OCI-LY1 (cell line): Measurements from ENCODE around the gene VAV2.

Experiments
- H2AFZ ChIP-seq: fragments of 200-600 bp; sonication (generic), shearing (Covaris generic); 2 replicates; pipeline ENCODE4 v1.6.0; 2014; ENCODE audit warnings: antibody characterized with exemption, mild to moderate bottlenecking, low read length
- H3F3A ChIP-seq: fragments of 200-600 bp; sonication (generic), shearing (Covaris generic); 2 replicates; pipeline ENCODE4 v1.6.0; 2014; ENCODE audit warnings: mild to moderate bottlenecking, antibody characterized with exemption, low read length, moderate library complexity; ENCODE audit not compliant: insufficient read depth
- H3K27ac ChIP-seq: fragments of 200-600 bp; sonication (generic); 2 replicates; pipeline ENCODE4 v1.5.1; 2014; ENCODE audit warnings: low read length, mixed run types, mild to moderate bottlenecking, low read depth; ENCODE audit not compliant: poor library complexity, severe bottlenecking
- H3K27me3 ChIP-seq: fragments of 200-600 bp; sonication (generic); 2 replicates; pipeline ENCODE4 v1.6.0; 2014; ENCODE audit warnings: antibody characterized with exemption, mild to moderate bottlenecking, low read length, moderate library complexity; ENCODE audit not compliant: insufficient read depth
- H3K36me3 ChIP-seq: fragments of 200-600 bp; sonication (generic); 2 replicates; pipeline ENCODE4 v1.6.1; 2014; ENCODE audit warnings: mild to moderate bottlenecking, antibody characterized with exemption, low read length, moderate library complexity, mixed read lengths; ENCODE audit not compliant: insufficient read depth
- H3K4me1 ChIP-seq: fragments of 200-600 bp; sonication (generic); 2 replicates; pipeline ENCODE4 v1.5.1; 2014; ENCODE audit warnings: mild to moderate bottlenecking, low read length, moderate library complexity; ENCODE audit not compliant: insufficient read depth, severe bottlenecking
- H3K4me2 ChIP-seq: fragments of 200-600 bp; sonication (generic), shearing (Covaris generic); 2 replicates; pipeline ENCODE4 v1.6.1; 2014; ENCODE audit warnings: low read length
- H3K4me3 ChIP-seq: fragments of 200-600 bp; sonication (generic); 2 replicates; pipeline ENCODE4 v1.5.1; 2014; ENCODE audit warnings: low read length, low read depth, mild to moderate bottlenecking, mixed read lengths; ENCODE audit not compliant: poor library complexity, severe bottlenecking
- H3K79me2 ChIP-seq: fragments of 200-600 bp; shearing (Covaris generic); 2 replicates; pipeline ENCODE4 v1.6.1; 2016; ENCODE audit warnings: mixed run types, low read length, mixed read lengths; ENCODE audit not compliant: insufficient read depth
- H3K9ac ChIP-seq: fragments of 200-600 bp; sonication (generic), shearing (Covaris generic); 2 replicates; pipeline ENCODE4 v1.6.1; 2014; ENCODE audit warnings: mild to moderate bottlenecking, low read length, mixed read lengths
- H3K9me2 ChIP-seq: fragments of 200-600 bp; sonication (generic), shearing (Covaris generic); 2 replicates; pipeline ENCODE4 v1.6.1; 2014; ENCODE audit warnings: low read depth, mild to moderate bottlenecking, low read length, mixed read lengths
- H3K9me3 ChIP-seq: fragments of 200-600 bp; shearing (Covaris generic); 2 replicates; pipeline ENCODE4 v1.6.1; 2014; ENCODE audit warnings: low read length, mixed read lengths
- H4K20me1 ChIP-seq: fragments of 200-600 bp; sonication (generic), shearing (Covaris generic); 2 replicates; pipeline ENCODE4 v1.6.0; 2016; ENCODE audit warnings: mild to moderate bottlenecking, low read length; ENCODE audit not compliant: insufficient read depth
- CTCF ChIP-seq: fragments of 200-600 bp; sonication (generic), shearing (Covaris generic); IDR thresholded peaks from 2 replicates; pipeline ENCODE4 v1.5.1; 2017; ENCODE audit warnings: mild to moderate bottlenecking, antibody characterized with exemption, low read length, moderate library complexity, mixed read lengths
- EZH2 ChIP-seq: fragments of 200-600 bp; sonication (generic), shearing (Covaris generic); IDR thresholded peaks from 2 replicates; pipeline ENCODE4 v1.8.0; 2017; ENCODE audit warnings: borderline replicate concordance, mixed run types, mild to moderate bottlenecking, antibody characterized with exemption, low read length, moderate library complexity, mixed read lengths

Gene VAV2

GRCh38 chr9:133944746-133945135, 47.4 kb downstream of the VAV2 start:
- Histone ChIP-seq H3K4me2 (no peak overlapping the region), H3F3A (no peaks in the 10 kb centered on the region), H3K36me3 (no peaks in the 10 kb centered on the region), H3K27ac (no peak overlapping the region), H3K9me3 (no peaks in the 10 kb centered on the region), H3K9ac (no peak overlapping the region), H3K9me2 (no peaks in the 10 kb centered on the region), H3K4me1 (no peaks in the 10 kb centered on the region), H3K4me3 (no peak overlapping the region), H2AFZ (no peak overlapping the region), H3K27me3 (peaks cover 9% of the 10 kb centered on the region), H4K20me1 (no peaks in the 10 kb centered on the region), H3K79me2 (no peaks in the 10 kb centered on the region)
- TF ChIP-seq EZH2 (no peak), CTCF (no peak)

- Histone ChIP-seq H3K27me3 (peaks cover 9% of the 10 kb centered on the region), H3K9me2 (no peaks in the 10 kb centered on the region)
- TF ChIP-seq EZH2 (no peak), CTCF (no peak)
These were observed 48.1 kb downstream of the VAV2 start for GRCh38 chr9:133943781-133944745.

GRCh38 chr9:133943036-133943780, 48.9 kb downstream of the VAV2 start:
- no peak for TF ChIP-seq EZH2
- TF ChIP-seq CTCF: no peak
- H3K27ac ChIP-seq: no peak overlapping the region
- no peak overlapping the region for H3K9ac ChIP-seq
- H3K9me2 ChIP-seq: no peaks in the 10 kb centered on the region
- no peaks in the 10 kb centered on the region for H3K4me1 ChIP-seq
- H3K4me2 ChIP-seq: no peak overlapping the region
- no peaks in the 10 kb centered on the region for H3K79me2 ChIP-seq
- H3K9me3 ChIP-seq: no peaks in the 10 kb centered on the region
- no peaks in the 10 kb centered on the region for H3F3A ChIP-seq
- no peaks in the 10 kb centered on the region for H4K20me1 ChIP-seq
- H2AFZ ChIP-seq: no peak overlapping the region
- no peak overlapping the region for H3K4me3 ChIP-seq
- no peaks in the 10 kb centered on the region for H3K36me3 ChIP-seq
- H3K27me3 ChIP-seq: peaks cover 9% of the 10 kb centered on the region

More at GRCh38 chr9:133943781-133944745, 48.1 kb downstream of the VAV2 start:
- Histone ChIP-seq H3K79me2 (no peaks in the 10 kb centered on the region), H3K27ac (no peak overlapping the region), H3K9ac (no peak overlapping the region), H3K9me3 (no peaks in the 10 kb centered on the region), H3K4me3 (no peak overlapping the region), H3K4me2 (no peak overlapping the region), H3K36me3 (no peaks in the 10 kb centered on the region), H3K4me1 (no peaks in the 10 kb centered on the region), H4K20me1 (no peaks in the 10 kb centered on the region), H3F3A (no peaks in the 10 kb centered on the region), H2AFZ (no peak overlapping the region)
